ENCODE data around the gene PIGW.
"Not testable (repeated sequence)": the region's sequence is repeated elsewhere in the genome, so short reads cannot be mapped to it uniquely, and the experiment has no call there.

The PIGW gene, protein sequence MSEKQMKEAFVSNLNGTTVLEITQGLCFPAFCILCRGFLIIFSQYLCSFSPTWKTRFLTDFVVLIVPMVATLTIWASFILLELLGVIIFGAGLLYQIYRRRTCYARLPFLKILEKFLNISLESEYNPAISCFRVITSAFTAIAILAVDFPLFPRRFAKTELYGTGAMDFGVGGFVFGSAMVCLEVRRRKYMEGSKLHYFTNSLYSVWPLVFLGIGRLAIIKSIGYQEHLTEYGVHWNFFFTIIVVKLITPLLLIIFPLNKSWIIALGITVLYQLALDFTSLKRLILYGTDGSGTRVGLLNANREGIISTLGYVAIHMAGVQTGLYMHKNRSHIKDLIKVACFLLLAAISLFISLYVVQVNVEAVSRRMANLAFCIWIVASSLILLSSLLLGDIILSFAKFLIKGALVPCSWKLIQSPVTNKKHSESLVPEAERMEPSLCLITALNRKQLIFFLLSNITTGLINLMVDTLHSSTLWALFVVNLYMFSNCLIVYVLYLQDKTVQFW

DNA sequence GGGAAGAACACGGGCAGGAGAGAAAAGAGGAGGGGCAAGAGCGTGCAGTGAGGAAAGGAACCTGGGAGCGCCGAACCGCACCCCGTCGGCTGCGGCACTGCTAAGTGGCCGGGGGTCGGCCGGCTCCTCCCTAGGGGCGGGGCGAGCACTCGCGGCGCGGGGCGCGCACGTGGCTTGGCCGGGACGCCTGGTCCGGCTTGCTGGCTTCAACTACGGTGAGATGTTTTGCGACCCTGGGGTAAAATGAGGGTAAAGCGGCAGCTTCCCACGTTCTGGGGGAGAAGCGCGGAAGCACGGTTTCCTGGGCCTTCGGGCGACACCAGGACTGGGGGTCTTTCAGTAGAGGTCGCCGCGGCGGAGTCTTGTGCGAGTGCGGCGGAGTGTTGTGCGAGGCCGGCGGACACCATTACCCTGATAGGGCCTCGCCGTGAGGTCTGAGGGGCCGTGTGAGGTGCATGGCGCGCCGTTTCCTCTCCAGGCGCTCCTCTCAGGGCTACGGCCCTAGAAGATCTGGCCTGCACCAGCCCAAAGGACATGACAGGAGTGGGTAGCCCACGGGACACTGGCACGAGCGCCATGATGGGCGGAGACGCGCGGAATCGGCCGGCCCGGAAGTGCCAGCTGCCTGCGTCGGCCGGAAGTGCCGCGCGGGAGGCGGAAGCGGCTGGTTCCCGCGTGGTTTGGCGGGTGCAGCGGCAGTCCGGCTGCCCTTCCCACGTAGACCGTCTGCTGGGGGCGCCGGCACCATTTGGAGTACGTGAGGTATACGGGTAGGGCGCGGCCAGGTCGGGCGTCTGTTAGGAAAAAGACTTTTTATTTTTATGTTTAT lies at the start of gene PIGW, which contains the start of gene MYO19:
Gene PIGW (plus strand): TSS at position 148 of the 829 bp plus-strand sequence. CDS start 2,115 bp downstream, outside the sequence.
Gene MYO19 (minus strand): TSS at position 29 of the 829 bp plus-strand sequence. CDS start 2,330 bp downstream, outside the sequence.
- DNase-seq: peak; percentile 72

DNA sequence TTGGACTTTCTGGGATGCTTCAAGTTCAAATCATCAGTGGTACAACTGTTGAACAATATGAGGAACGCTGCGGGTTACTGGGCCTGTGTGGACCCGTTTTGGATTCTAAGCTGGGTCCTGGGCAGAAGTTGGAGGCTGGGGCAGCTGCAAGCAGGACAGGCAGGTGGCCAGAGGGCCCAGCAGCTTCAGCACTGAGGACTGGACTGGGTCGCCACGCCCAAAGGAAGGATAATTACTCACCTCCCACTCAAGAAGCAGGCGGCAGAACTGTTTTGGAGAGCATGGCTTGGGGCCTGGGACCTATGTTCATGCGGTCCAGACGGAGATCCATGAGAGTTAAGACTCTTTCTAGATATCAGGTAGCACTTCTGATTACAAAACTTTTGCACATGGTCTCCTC lies 49.8 kb upstream of the PIGW start:
- DNase-seq: no peak

DNA sequence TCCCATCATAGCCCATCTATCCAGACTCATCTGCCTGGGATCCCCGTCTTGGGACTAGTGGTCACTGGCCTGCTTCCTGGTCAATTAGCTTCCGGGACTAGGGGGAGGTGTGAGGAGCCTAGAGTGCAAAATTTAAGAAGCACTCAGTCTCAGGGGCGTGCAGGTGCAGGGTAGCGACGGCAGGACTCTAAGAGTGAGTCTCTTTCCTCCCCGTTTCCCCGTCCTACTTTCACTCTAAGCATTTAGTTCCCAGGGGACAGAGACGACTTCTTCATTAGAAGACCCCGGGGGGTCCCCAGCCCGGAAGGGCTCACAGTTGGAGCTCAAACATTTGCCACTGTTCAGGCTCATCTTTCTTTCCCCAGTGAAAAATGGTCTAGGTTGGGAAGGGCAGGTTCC lies 49.0 kb upstream of the PIGW start:
- no peak for DNase-seq

DNA sequence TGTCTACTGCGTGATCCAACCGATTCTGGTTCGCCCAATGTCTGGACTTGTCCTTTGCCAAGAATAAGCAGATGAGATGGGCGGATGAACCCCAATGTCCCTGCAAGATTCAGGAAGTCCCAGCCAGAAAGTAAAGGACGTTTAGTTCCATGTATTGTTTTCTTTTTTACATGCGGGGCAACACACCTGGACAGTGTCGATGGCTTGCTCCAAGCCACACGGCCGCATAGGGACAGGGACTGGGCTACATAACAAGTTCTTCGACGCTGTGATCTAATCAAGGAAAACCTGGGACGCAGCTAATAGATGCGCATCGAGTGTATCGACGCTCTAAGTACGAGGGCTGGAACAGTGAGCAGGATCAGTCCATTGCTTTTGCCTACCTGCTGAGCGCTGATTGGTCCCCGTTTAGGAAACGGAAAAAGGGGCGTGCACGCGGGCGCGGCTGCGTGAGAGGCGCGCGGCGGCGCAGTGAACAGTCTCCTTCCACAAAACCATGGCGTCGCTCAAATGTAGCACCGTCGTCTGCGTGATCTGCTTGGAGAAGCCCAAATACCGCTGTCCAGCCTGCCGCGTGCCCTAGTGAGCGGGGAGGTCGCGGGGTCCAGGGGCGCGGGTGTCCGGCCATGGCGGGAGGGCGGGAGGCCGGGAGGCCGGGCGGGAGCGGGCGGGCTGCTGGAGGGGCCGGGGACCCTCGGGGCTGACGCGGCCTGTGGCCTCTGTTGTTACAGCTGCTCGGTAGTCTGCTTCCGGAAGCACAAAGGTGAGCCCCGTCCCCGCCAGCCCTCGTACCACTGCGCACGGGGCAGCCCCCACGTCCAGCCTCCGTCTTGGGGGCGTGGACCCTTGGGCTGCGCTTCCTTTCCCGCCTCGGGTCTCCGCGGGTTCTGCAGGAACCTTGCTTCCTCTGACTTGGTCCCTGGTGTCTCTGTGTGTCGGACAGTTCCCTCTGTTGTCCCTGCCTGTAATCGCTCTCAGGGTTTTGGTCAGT lies 48.3 kb upstream of the PIGW start, which contains the start of gene ZNHIT3:
Gene ZNHIT3 (plus strand): TSS at position 478 of the 991 bp plus-strand sequence. CDS start 19 bp downstream, at position 497.
- DNase-seq: peak; percentile 79

DNA sequence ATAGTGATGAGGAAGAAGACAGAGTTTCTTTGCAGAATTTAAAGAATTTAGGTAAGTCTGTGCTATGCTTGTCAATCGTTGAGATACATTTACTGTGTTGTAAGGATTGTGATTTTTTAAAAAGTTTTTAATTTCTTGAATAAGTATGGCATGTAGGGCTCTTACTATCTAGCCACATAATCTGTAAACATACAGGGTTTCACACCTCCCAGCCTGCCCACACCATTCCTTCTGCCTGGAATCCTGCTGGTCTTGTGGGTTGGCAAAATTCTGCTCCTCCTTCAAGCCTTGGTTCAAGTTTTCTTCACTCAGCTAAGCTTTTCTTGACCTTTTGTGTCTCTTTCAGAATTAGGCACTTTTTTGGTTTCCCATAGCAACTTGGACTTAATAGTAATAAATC lies 40.8 kb upstream of the PIGW start:
- no peak for DNase-seq

DNA sequence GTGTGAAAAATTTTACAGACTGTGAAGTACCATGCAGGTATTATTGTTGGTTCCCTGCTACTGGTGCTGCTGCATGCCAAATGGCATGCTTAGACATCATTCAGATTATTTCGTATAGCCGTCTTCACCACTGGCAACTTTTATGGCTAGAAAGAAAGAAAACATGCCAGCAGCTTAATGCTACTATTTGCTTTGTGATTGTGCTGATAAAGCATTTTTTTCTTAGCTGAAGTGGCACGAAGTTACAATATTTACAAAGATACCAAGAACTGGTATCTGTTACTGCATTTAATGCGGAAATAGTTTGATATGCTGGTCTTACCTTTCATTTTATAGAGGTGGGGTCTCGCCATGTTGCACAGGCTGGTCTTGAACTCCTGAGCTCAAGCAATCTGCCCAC lies 40.1 kb upstream of the PIGW start:
- DNase-seq: no peak

DNA sequence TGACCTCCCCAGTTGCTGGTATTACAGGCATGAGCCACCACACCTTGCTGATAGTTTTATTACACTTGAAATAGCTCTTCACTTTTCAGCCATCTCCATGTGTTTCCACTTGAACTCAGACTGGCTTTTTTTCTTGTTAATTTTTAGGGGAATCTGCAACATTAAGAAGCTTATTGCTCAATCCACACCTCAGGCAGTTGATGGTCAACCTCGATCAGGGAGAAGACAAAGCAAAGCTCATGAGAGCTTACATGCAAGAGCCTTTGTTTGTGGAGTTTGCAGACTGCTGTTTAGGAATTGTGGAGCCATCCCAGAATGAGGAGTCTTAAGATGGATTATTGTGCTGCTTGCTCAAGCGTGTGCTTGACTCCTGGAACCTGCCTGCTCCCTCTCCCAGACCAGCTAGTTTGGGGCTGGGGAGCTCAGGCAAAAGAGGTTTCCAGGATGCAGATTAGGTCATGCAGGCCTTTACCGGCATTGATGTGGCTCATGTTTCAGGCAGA lies 39.7 kb upstream of the PIGW start:
- DNase-seq: no peak

DNA sequence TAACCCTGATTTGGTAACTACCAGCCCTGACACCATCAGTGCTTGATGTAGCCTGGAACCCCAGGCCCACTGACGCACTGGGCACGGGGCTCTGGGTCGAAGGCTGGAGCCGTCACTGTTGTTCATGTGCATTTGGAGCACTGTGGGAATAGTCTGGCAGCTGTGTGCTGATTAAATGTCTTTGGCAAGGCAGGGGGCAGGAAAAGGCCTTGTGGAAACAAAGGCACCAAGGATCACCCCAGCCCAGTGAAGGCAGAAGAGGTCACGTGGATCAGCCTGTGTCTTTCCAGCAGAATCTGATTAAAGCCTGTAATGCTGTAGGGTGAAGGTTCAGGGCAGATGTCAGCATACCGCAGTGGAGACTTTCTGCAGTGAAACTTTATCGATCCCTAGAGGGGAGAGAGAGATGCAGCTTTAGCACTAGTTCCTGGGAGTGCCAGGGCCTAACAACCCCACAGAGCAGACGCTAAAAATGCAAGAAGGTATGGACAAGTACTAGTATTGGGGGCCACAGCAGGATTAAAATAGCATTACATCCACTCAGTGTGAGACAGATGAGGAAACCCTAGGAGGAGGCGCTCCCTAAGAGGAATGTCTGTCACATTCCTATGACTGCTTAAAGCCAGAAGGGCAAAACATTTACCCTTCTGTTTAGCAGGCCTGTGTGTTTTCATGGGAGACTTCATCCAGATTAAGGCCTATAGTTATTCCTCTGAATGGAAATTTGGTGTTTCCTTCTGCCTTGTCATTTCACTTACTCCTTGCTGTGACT lies 38.6 kb upstream of the PIGW start:
- no peak for DNase-seq

DNA sequence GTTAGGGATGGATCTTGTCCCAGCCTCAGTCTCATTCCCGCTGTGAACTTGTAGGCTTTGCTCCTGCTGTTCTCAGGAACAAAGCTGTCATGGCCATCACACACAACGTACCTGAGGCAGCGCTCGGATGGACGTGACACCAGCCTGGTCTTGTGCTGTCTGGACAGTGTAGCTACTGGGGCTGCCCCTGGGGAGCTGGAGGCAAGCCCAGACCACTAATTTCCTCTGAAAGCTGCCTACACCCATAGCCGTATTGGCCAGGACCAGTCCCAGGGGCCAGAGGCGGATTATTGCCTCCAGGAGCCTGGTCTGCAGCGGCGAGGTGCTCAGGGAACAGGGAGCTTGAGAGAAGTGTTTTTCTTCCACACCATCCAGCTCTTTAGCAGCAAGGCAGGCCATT lies 36.6 kb upstream of the PIGW start:
- no peak for DNase-seq

DNA sequence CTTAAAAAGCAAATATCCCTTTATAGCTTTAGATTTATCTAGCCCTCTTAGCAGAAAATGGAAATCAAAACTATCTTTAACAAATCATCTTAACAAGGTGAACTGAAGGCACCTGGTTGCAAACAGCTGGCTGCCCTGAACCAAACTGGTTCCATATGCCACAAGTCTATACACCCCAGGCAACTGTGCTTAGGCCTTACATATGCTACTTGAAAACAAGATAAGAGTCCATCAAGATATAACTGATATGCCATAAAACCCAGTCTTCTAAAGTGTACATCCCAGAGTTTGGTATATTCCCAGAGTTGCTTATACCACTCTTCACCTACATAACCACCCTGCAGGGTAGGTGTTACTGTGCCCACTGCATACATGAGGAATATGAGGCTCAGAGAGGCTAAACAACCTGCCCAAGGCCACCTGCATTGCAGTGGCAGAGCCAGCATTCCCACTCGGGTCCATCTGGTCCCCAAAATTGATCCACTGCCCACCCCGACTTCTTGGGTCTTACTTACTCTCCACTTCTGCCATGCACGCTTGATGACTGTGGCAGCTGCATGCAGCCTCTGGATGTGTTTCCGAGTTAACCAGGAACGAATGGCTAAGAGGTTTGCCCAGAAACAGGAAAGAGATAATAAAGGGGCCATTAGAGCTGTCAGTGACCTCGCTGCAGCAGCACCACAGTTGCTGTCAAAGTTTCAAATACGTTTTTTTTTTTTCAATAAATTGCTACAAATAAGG lies 36.1 kb upstream of the PIGW start:
- DNase-seq: no peak

DNA sequence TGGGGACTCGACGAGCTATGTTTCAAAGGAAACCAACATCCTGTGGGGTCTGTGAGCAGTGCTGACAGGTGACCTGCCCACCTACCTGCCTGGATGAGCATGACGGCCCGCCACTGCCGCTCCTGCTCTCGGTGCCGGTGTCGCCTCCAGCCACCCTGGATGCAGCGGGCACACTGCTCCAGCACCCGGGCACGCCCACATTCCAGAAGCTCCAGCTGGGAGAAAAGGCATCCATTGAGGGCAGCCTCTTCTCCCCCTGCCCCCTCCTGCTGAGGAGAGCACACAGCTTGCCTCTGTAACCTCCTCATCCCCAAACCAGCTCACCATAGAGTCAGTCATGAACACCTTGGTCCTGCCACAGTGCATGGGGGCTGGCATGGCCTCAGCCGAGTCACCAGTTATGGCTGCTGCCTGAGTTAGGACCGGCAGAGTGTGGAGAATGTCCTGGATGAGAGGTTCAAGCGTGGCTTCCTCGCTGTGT lies 34.0 kb upstream of the PIGW start:
- DNase-seq: no peak

DNA sequence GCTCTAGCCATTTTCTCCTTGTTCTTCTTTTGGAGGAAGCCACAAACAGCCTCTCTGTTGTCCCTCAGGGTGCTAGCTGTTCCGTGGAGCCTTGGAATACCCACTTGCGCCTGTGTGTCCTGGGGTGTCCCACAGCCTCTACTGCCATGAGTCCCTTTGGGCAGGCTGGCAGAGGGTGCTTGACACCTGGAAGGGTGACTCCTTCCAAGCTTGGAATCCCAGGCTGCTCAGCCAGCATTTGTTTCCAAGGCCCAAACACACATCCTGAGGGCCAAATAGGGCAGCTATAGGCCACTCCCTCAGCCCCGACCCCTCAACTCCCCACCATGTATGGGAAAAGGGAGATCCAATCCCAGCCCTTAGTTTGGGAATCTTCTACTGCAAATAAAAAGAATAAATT lies 33.4 kb upstream of the PIGW start:
- no peak for DNase-seq

DNA sequence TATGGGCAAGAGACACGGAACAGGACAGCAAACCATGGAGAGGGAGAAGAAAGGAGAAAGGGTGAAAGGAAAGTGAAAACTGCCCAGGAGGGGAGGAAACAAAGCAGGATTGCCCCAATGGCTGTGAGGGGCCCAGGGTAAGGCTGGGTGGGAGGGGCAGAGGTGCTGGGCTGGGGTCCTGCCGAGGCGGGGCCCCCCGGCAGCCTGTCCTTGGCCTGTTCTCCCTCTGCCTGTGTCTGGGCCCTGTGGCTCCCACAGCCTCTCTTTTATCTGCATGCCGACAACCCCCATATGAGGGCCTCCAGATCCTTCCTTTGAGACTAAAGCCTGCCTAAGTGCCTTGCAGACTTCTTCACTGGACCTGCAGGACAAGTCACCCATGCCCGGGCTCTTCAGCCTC lies 32.8 kb upstream of the PIGW start:
- no peak for DNase-seq

DNA sequence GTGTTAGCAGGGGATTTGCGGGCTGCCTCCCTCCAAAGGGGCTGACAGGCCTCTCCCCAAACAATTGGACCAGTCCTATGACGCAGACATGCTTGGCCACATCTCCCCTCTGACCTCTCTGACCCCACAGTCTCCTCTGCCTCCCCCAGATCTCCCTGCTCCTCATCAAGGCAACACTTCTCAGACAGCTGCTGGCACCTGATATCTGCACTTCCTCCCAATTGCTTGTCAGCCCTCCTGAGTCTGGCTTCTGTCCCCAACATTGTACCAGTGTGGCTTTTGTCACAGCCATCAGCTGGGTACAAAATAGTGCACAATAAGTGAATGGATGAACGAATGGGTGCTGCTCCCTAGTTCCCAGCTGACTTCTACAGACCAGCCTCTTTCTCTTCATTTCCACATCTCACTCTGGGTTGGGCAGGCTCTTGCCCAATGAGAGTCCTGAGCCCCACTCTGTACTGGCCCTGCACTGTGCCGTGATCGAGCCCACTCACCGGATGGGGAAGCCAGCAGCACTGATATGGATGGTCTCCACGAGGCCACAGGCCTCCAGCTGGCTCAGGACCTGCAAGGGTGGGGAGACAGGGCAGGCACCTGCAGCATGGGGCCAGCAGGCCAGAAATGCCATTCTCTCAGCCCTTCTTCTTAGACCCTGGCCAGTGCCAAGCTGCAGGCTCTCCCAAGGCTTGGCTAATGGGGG lies 31.2 kb upstream of the PIGW start:
- DNase-seq: no peak

DNA sequence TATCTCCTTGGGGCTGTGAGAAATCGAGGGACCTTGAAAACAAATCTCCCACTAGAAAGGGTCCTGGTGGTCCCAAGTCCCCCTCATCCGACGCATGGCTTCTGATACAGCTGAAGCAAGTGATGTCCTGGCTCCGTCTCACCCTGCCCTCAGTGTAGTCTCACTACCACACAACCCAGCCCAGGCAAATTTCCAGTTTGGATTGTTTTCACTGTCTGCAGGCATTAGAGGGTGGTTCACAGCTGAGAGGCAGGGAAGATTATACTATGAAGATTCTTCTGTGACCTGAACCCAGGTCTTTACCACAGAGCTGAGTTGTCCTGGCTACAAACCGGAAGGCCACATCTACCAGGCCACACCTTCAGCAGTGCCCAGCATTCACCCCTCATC lies 30.6 kb upstream of the PIGW start:
- no peak for DNase-seq

DNA sequence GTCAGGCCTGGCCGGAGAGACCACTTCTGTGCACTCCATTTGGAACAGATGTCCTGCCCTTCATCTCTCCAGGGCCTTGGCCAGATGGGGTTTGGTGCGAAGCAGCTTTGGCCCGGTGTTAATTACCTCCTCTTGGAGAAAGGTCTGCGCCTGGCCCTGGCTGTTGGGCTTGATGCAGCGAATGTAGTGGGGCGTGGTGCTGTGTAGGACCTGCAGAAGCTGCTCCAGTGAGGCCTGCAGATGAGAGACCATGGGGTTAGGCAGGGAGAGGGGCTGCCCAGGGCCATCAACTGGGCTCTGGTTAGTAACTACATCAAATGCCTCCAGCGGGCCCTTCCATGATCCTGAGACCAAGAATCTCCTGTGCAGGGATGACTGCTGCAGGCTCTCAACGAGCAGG lies 29.6 kb upstream of the PIGW start:
- DNase-seq: no peak

DNA sequence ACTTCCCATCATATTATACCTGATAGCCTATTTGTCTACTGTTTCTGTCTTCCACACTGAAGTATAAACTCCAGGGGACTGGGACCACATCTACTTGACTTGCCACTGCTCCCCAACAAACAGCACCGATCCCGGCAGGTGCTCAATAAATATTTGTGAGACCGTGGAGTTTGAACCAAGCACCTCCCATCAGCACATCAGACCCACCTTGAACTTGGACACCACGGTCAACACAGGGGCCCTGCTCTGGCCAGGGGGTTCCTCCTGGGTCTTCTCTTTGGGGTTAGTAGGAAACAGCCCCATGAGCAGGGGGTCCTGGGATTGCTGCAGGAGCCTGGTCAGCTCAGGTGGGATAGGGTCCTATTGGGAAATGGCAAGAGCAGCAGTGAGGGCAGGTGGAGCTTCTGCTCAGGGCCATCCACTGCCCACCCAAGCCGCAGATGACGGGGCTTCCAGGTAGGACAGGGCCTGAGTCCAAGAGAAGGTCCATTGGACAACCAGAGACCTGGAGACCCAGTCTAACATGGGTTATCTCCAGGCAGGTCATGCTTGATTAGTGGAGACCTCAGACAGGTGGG lies 28.4 kb upstream of the PIGW start:
- no peak for DNase-seq

DNA sequence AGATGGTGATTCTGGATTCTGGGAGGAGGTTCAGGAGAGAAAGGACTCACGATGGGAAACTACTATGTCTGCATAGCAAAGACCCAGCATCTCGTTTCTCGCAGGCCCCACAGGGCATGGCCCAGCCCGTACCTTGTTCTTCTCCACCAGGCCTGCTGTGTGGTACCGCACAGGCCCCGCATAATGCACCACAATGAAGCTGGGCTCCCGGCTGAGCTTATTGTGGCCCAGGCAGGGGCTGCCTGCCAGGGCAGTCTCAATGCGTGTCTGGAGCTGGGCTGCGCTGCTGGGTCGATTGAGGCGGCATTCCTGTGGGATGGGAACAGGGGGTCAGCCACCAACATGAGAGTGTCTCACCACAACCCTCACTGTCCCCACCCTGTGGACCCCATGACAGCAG lies 28.0 kb upstream of the PIGW start:
- no peak for DNase-seq

DNA sequence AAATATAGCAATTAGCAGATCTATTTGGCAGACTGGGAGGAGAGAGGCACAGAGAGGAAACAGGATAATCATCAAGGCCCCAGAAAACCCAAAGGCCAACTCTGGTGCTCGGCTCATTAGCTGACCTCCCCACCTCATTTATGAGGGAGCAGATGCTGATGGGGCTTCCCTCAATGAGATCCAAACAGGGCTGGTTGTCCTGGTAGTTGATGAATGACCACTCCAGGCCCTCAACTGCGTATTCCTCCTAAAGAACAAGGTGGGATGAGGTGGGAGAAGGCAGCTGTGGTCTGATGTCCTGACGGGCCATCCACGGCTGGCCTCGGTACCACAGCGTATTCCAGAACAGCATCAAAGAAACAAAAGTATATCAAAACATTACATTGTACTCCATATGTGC lies 27.5 kb upstream of the PIGW start:
- no peak for DNase-seq

DNA sequence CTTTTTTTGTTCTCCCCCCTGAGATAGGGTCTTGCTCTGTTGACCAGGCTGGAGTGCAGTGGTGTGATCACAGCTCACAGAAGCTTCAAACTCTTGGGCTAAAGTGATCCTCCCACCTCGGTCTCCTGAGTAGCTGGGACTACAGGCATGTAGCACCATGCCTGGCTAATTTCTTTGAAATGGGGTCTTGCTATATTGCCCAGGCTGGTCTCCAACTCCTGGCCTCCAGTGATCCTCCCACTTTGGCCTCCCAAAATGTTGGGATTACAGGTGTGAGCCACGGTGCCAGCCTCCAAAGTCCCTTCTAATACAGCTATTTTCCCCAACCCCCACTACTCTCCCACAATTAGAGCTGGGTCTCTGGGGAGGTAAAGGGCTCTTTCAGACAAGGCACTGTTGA lies 26.3 kb upstream of the PIGW start:
- DNase-seq: not testable (repeated sequence)
